Activated T-helper 1 cell treated with anti-CD3 and anti-CD28 coated beads, Interleukin-2, amount 50 U/mL, for 16 hours (primary cell): ENCODE measurements around the gene ANO6.
"Not testable (repeated sequence)": the region's sequence is repeated elsewhere in the genome, so short reads cannot be mapped to it uniquely, and the experiment has no call there.

Source experiments
- DNase-seq, 2 donors: peaks; one replicate each; pipeline ENCODE4 v3.0.0-alpha.2; 2020; ENCODE audit warnings: low read depth in 1 of 2, low spot score in 1 of 2

Gene ANO6

DNA sequence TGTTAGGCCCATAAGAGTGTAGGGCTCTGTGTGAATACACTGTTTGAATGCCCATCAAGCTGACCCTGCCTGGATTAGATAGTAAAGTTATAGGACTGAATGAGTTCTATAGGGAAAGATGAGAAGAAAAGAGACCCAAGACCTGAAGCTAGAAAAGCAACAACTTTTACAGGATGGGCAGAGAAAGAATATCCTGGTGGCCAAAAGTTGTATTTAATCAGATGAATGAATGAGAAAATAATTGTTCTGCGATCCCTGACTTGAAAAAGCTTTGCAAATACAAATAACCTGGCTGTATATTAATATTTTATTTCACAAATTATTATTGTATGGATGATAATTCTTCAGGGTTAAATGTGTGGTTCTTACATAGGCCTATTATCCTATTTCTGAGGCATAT is 2.8 kb upstream of the ANO6 start:
- DNase-seq = no peak

DNA sequence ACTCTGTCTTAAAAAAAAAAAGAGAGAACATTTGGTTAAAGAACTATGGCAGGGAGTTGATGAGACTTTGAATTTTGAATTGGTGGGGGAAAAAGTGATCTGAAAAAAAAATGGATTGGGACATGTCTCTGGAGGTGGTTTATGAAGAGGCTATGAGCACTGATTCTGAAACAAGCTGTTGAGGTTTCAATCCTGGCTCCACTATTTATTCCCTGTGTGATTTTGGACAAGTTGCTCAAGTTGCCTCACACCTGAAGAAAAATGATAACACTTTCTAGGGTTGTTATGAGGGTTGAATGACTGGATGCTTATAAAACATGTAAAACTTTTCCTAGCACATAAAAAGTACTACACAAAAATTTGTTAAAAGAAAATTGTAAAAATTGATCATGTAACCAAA is 1.8 kb upstream of the ANO6 start:
- DNase-seq = no peak

DNA sequence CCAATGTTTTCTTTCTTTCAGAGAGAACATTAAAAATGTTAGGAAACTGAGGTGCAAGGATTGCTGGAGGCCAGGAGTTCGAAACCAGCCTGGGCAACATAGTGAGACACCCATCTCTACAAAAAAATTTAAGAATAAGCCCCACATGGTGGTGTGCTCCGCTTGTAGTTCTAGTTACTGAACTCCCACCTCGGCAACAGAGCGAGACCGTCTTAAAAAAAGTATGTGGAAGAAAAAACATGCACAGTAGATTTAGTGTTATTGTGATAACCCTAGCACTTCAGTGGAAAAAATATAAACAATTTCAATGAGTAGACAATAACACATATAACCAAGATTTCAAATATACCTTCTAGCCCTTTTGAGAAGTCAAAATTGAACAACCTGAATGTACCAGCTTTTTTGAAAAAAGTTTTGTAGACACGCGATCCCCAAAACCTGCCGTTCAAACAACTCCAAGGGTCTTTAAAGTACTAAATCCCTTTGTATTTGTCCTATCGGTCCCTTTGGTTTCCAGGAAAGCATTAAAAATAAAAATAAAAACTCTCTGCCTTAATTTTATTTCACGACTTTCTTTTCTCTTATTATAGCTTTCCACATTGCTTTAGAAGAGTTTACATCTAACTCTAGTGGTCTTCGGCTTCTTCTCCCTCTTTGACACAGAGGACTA is 1.0 kb upstream of the ANO6 start:
- no peak for DNase-seq

GRCh38 chr12:45216230-45216982 is 511 bp downstream of the ANO6 start:
- DNase-seq = peak; percentile 9 to 18

DNA sequence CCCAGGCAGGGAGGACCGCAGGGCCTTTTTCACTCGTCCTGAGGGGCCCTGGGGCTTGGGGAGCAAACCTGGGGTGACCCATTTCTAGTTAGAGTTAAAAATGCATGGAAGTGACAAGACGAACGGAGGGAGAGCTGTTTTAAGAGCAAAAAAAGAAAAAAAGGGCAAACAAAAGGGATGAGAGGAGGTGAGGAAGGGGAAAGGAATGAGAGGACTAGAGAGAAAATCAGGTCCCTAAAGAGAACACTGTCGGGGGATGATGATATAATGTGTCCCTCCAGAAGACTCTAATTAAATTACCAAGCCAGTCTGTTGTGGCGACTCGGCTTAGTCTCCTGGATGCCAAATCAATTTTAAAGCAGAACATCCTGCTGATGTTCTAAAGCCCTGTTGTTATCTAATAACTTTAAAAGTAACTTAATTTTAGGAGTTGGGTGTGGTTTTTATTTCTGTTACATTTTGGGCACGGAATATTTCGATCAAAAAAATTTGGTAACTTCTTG is 1.1 kb downstream of the ANO6 start:
- no peak for DNase-seq

DNA sequence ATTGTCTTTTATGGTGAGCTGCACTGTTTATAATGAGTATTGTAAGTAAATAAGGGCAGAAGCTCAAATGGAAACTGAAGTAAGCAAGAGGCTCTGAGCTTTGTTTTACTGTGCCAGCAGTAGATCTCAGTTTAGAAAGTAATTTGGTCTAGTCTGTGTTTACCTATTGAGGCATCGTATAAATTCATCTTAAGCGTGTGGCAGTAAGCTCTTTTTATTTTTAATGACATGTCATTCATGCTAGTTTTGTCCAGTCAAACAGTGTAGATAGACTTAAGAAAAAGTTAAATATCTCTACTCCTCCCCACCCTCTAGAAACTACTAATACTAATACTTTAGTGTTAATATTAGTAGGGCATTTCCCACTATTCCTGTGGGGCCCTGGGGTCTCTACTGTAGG is 2.0 kb downstream of the ANO6 start:
- no peak for DNase-seq

DNA sequence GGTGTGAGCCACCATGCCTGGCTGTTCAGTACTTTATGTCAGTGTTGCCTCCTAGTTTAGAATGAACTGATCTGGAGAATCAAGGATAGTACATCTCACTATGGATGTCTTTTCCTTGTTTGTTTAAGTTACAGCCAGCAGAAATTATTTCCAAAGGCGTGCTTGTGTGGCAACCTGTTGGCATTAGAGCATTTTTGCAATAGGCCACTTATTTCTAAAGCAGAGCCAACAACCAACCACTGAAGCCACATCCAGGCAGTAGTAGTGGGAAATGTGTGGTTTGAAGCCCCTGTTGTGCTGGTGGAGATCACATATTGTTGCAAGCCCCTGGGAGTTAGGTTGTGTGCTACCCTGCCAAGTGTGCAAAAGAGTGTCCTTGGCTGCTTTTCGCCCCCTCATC is 3.7 kb downstream of the ANO6 start:
- no peak for DNase-seq

DNA sequence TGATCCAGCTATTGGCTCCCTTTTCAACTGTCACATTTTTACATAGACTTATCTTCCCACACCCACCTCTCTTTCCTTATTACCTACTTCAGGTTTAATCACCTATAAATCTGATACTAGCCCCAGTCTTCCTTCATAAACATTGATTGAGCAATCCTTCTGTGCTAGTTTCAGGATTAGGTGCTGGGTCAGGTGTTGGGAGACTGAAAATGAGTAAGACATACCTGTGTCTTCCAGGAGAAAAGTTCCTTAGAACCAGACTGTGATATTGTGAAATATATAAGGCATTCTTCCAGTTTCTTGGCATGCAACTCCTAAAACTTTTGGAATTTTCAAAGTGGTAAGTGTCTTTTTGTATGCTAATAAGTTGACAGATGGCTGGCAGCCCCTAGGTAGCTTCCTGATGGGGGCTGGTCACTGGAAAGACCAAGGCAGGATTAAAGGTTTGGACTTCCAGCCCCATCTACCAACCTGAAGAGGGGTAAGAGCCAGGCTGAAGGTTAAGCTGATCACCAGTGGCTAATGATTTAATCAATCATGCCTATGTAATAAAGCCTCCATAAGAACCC is 4.6 kb downstream of the ANO6 start:
- DNase-seq = no peak

DNA sequence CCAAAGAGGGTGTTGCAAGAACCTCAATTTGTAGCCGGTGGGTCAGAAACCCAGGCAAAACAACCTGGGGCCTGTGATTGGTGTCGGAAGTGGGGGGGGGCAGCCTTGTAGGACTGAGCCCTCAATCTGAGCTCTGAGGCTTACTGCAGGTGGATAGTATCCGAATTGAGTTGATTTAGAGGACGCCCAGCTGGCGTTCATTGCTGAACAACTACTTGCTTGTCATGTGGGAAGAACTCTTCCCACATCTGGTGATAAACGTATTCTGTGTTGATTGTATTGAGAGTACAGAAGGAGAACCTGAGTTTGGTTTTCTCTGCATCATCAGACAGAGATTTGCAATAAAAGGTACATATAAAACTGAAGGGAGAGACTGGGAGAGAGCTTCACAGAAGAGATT is 5.1 kb downstream of the ANO6 start:
- no peak for DNase-seq

DNA sequence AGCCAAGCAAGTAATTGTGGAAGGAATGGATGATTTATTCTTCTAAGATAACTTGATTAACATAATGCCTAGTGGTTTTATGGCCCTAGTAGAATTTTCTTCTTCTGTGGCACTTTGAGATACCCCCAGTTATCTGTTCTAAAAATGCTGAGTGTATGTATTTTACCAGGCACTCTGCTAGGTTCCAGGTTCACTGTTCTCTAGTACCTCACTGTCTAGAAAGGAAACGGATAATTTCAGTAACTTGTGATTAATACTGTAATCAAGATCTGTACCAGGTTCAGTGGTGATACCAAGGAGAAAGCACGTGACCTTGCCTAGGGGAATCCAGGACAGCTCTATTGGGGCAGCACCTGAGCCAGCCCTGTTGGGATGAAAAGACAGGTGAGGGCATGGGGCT is 8.0 kb downstream of the ANO6 start:
- DNase-seq = no peak

DNA sequence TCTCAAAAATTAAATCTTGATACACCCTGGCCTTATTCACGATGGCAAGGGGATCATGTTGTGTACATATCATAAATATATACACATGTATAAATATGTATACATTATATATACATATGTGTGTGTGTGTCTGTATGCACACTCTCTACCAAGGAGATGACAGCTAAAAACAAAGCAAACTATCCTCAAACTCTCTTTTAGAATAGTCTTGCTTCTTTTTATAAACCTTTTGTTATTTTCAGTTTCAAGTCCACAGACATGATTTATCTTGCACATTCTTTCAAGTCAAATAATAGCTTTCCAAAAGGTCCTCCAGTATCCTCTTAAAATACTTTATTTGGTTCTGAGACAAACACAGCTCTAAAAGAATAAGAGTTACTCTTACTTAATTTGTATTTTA is 8.4 kb downstream of the ANO6 start:
- DNase-seq = no peak

GRCh38 chr12:45226021-45226420 is 10.1 kb downstream of the ANO6 start:
- no peak for DNase-seq

- no peak for DNase-seq
Measured at GRCh38 chr12:45227316-45228067, 11.6 kb downstream of the ANO6 start.

DNA sequence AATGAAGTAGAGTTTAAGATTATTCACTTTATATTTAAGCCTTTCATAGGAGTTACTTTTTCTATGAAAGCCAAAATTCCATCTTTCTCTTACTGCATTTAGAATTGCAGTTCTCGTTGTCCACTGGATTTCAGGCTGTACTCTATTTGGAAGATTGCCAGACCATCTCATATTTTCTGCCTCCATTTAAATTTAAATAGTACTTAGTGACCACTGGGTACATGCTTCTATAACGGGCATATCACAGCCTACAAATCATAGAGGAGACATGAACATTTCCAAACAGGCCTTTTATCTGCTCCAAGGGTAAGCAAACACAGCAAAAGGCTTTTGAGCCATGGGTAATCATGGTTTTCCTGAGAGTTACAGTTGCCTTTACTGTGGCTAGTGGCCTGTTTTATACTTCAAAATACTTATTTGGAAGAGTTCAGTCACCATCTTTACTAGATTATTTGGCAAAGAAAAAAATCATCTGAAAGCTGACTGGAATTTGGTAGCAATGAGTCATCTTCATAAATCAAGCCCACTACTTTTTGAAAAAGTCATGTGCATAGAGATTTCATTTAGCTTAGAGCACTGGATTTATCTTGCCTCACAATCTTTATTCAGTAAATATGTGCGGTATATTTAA is 15.7 kb downstream of the ANO6 start:
- DNase-seq = no peak

DNA sequence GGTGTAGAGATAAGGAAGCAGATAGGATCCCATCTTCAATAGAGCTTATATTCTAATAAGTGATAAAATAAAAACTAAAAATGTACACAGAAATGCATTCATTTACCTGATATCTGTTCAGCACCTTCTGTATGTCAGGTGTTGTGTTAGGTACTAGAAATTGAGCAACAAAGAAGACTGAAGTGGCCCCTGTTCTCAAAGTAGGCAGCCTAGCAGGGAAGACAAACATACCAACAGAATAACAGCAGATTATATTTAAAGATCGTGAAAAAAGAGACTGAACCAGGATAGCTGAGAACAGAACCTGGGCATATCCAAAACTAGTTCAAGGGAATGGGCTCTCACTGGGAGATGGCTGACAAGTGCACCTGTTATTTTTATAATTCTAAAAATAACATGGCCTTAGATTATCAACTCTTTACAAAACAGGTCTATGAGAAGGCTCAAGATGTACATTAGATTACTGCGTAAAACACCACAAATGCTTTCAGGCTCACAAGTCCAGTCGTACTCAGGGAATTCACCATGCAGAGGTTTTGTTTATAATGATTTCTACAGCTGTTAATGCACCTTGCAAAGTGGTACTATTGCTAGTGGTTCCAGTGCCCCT is 16.4 kb downstream of the ANO6 start:
- no peak for DNase-seq

GRCh38 chr12:45232756-45233372 is 17.0 kb downstream of the ANO6 start:
- no peak for DNase-seq

- no peak for DNase-seq
Measured at GRCh38 chr12:45234139-45234865, 18.4 kb downstream of the ANO6 start.

DNA sequence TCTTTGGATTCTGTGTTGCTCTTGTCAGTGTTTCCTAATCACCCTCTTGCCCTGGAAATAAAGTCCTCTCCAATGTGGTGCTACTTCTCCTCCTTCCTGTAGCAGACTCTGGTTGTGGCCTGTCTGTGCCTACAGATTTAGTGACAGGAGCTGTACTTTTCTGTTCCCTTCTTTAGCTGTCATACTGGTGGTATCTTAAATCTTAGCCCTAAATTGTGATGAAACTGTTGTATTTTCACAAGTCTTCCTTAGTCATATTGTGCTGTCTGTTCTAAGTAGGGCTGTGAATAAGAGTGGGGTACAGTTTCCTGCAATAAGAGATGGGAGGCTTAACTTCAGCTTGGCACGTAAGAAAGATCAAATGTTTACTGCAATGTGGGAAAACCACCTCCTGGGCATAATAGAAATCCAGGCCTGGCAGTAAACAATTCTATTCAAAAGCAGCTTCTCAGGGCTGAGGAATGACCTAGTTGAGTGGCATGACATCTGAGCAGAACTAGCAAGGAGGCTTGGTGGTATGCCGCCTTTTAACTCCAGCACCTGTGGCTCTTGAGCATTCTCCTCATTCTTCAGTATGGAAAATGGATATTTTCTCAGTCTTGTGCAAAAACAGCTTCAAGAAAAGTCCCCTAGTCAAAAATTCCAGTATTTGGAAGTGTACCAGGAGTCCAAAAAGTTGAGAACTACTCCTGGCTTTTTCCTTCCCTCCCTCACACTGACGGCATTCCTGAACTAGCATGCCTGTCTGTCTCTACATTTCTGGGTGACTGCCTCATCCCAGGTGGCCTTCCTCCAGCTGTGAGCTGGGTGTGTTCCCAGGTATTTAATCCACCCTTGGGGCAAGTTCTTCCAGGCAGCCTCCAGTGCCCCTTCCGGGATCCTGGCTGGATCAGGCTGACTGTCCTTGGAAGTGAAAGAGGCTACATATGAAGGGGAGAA is 19.5 kb downstream of the ANO6 start:
- DNase-seq = no peak

GRCh38 chr12:45236383-45236782 is 20.5 kb downstream of the ANO6 start:
- not testable (repeated sequence) for DNase-seq
